GM20000 (cell line): ENCODE results near the gene INAFM2.

Experiments used
- DNase-seq: peaks from one replicate; pipeline ENCODE4 v3.0.0; 2012; ENCODE audit warnings: low spot score
- CTCF ChIP-seq: IDR thresholded peaks from 2 replicates; pipeline ENCODE4 v1.5.1; 2012; ENCODE audit warnings: mild to moderate bottlenecking, control low read depth; ENCODE audit errors: extremely low read depth, missing control alignments

The INAFM2 gene

GRCh38 chr15:40358471-40359353, 35.2 kb downstream of the INAFM2 start:
- no peak for DNase-seq
- TF ChIP-seq CTCF = no peak

GRCh38 chr15:40360015-40360414, 36.5 kb downstream of the INAFM2 start:
- TF ChIP-seq CTCF = no peak
- DNase-seq = no peak

GRCh38 chr15:40361640-40362039, 38.1 kb downstream of the INAFM2 start:
- DNase-seq = no peak
- TF ChIP-seq CTCF = no peak

GRCh38 chr15:40363611-40364010, 40.1 kb downstream of the INAFM2 start:
- TF ChIP-seq CTCF = no peak
- no peak for DNase-seq

DNA sequence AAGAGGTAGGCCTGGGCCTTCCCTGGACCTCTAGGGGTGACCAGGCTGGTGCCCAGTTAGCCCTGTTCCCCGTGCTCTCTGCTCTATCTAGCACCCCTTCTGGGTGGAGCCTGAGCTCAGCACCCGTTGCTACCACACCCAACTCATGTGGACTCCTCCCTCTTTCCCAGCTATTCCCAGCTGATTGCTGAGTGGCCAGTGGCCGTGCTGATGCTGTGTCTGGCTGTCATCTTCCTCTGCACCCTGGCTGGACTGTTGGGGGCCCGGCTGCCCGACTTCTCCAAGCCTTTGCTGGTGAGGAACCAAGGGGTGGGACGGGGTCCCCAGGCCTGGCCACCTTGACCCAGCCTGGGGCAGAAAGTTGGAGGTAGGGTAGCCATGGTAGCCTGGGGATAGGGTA, 40.8 kb downstream of the INAFM2 start:
- DNase-seq = no peak
- no peak for TF ChIP-seq CTCF

DNA sequence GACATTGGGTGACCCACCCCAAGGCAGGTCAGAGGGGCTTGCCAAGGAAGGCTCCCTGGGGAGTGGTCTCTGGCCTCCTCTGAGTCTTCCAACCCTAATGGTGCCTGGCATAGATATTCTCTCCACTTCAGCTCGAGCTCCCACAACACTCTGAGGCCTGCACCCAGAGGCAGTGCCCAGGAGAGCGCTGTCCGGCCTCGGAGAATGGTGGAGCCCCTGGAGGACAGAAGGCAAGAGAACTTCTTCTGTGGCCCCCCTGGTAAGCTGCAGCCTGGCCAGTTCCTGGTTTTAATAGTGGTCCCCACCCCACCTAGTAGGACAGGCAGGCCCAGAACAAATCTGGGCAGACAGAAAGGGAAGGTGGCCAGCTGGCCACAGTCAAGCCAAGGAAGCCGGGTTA, 41.5 kb downstream of the INAFM2 start:
- no peak for TF ChIP-seq CTCF
- DNase-seq = no peak

DNA sequence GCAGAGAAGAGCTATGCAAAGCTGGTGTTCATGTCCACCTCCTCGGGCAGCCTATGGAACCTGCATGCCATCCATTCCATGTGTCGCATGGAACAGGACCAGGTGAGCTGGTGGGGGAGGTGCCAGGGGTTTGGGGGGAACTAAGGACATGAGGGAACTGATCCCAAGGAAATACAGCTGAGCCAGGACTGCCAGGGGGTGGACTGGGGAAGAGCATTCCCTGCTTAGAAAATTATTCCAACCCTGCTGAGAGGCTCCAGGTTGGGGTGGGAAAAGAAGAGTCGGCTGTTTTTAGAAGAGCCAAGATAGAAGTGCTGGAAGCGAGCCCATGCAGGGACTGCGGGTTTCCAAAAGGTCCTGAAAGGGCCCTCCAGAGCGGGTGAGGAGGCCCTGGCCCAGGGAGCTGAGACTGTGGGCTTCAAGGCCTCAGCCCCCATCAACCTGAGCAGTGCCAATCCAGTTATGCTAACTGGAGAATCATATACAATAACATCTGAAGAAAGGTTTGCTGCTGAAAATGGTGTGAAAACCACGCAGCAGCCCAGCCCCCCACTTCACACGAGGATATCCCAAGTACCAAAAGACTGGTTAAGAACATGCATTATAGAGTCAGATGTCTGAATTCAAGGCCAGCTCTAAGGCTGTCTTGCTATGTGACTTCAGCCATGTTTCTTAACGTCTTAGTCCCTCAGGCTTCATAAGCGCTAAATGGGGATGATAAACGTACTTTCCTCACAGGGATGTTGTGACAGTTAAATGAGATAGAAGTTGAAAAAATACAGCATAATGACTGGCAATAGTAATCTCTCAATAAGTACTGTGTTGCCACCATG, 42.3 kb downstream of the INAFM2 start:
- no peak for DNase-seq
- no peak for TF ChIP-seq CTCF
